ENCODE measurements around the gene SLC5A11. TPM values are rescaled to one million over a fixed set of nuclear protein-coding genes. Genes with fewer than 3 reads are reported as not detected.
A peak's percentile ranks its signal among the peaks of the same experiment; 100 is the strongest.

Gene SLC5A11
- total and polyA plus RNA-seq, 3 donors from 2014 or later, result 0.39 to 1.3 (median 0.78) TPM

DNA sequence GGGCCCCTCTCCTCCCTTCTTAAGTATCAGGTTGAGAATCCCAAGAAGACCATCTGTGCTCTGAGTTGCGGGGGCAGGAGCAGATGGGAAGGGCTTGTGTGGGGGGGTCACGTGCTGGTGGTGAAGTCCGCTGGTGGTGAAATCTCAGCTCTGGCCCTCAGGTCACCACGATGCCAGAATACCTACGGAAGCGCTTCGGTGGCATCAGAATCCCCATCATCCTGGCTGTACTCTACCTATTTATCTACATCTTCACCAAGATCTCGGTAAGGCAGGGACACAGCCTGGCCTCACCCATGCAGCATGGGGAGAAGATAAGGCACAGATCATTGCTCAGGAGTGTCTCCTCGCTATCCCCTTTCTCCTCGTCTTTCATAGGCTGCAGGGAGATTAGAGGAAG is 29.7 kb downstream of the SLC5A11 start:
- H3K27me3 ChIP-seq, result no peaks in the 10 kb centered on the region
- H3K4me3 ChIP-seq, result no peak overlapping the region
- H3K9me3 ChIP-seq, result no peaks in the 10 kb centered on the region
- H3K4me1 ChIP-seq, result no peaks in the 10 kb centered on the region
- intact Hi-C loops (cut with DNase I; ENCODE audit: low total_unique reads), result no loop called here
- DNase-seq, result no peak
- TF ChIP-seq, protein P1, sequence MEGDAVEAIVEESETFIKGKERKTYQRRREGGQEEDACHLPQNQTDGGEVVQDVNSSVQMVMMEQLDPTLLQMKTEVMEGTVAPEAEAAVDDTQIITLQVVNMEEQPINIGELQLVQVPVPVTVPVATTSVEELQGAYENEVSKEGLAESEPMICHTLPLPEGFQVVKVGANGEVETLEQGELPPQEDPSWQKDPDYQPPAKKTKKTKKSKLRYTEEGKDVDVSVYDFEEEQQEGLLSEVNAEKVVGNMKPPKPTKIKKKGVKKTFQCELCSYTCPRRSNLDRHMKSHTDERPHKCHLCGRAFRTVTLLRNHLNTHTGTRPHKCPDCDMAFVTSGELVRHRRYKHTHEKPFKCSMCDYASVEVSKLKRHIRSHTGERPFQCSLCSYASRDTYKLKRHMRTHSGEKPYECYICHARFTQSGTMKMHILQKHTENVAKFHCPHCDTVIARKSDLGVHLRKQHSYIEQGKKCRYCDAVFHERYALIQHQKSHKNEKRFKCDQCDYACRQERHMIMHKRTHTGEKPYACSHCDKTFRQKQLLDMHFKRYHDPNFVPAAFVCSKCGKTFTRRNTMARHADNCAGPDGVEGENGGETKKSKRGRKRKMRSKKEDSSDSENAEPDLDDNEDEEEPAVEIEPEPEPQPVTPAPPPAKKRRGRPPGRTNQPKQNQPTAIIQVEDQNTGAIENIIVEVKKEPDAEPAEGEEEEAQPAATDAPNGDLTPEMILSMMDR (IDR thresholded peaks at IDR 0.05), result no peak
- TF ChIP-seq POLR2A (IDR thresholded peaks at IDR 0.05), result no peak
- 82 to 84% methylated on average over 10 of the region's 10 CpGs for WGBS, 2 donors
- H3K27ac ChIP-seq, result no peak overlapping the region
- H3K36me3 ChIP-seq (ENCODE audit: low read depth, missing control alignments), result no peaks in the 10 kb centered on the region

DNA sequence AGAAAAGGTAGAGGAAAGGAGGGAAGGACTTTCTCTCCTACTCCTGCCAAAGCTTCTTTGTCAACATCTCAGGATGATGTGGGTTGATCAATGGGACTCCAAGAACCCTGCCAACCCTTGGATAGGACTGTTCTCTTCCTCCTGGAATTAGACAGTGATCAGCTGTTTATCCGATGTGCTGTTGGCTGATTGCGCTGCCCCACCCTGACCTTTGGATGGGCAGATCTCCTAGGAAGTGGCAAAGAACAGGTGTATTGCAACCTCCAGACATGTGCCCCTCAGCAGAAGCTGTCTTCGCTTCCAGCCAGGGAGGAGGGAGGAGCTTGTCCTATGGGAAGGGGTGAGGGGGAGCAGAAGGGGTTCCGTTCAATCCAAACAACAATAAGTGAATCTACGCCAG is 30.5 kb downstream of the SLC5A11 start:
- 85 to 88% methylated on average over 4 to 5 of the region's 5 CpGs for WGBS, 2 donors
- Histone ChIP-seq H3K9me3 (no peaks in the 10 kb centered on the region), H3K27ac (no peak overlapping the region), H3K4me1 (no peaks in the 10 kb centered on the region), H3K36me3 (ENCODE audit: low read depth, missing control alignments) (no peaks in the 10 kb centered on the region), H3K4me3 (no peak overlapping the region), H3K27me3 (no peaks in the 10 kb centered on the region)
- DNase-seq, result no peak
- TF ChIP-seq POLR2A (IDR thresholded peaks at IDR 0.05), result no peak
- TF ChIP-seq, protein P1 (IDR thresholded peaks at IDR 0.05), result no peak
- intact Hi-C loops (cut with DNase I; ENCODE audit: low total_unique reads), result no loop called here

DNA sequence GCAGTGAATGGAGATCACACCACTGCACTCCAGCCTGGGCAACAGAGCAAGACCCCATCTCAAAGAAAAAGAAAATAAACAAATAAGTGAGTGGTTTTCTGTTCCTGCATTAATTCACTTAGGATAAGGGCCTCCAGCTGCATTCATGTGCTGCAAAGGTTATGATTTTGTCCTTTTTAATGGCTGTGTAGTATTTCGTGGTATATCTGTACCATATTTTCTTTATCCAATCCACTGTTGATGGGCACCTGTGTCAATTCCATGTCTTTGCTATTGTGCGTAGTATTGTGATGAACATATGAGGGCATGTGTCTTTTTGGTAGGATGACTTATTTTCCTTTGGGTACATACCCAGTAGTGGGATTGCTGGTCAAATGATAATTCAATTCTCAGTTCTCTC is 33.9 kb downstream of the SLC5A11 start:
- Histone ChIP-seq H3K27me3 (no peaks in the 10 kb centered on the region), H3K27ac (no peak overlapping the region), H3K9me3 (no peaks in the 10 kb centered on the region), H3K4me3 (no peak overlapping the region), H3K36me3 (ENCODE audit: low read depth, missing control alignments) (no peaks in the 10 kb centered on the region), H3K4me1 (no peaks in the 10 kb centered on the region)
- no peak for TF ChIP-seq POLR2A (IDR thresholded peaks at IDR 0.05)
- TF ChIP-seq, protein P1 (IDR thresholded peaks at IDR 0.05), result no peak
- intact Hi-C loops (cut with DNase I; ENCODE audit: low total_unique reads), result no loop called here
- WGBS, 2 donors, result 90 to 93% methylated on average over 2 of the region's 2 CpGs
- DNase-seq, result no peak

DNA sequence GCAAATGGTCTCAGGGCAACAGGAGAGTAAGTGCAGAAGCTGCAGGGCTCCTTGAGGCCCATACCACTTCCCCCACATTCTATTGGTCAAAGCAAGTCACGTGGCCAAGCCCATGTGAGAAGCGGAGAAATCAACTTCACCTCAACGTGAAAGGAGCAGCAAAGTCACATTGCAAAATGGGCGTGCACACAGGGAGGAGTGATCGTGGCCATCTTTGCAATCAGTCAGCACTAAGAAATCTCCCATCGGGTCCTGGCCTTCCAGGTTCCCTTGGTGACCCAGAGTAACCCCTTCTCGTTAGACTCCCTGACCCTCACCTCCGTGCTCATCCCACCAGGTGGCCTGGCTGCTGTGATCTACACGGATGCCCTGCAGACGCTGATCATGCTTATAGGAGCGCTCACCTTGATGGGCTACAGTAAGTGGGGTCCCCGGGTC is 38.0 kb downstream of the SLC5A11 start:
- WGBS, 2 donors, result 44 to 49% methylated on average over 4 to 11 of the region's 12 CpGs
- Histone ChIP-seq H3K27me3 (no peaks in the 10 kb centered on the region), H3K4me3 (no peak overlapping the region), H3K9me3 (no peaks in the 10 kb centered on the region), H3K4me1 (no peaks in the 10 kb centered on the region), H3K36me3 (ENCODE audit: low read depth, missing control alignments) (no peaks in the 10 kb centered on the region), H3K27ac (no peak overlapping the region)
- peak; percentile 35 for DNase-seq
- intact Hi-C loops (cut with DNase I; ENCODE audit: low total_unique reads), result no loop called here
- TF ChIP-seq, protein P1 (IDR thresholded peaks at IDR 0.05), result no peak
- TF ChIP-seq POLR2A (IDR thresholded peaks at IDR 0.05), result no peak

DNA sequence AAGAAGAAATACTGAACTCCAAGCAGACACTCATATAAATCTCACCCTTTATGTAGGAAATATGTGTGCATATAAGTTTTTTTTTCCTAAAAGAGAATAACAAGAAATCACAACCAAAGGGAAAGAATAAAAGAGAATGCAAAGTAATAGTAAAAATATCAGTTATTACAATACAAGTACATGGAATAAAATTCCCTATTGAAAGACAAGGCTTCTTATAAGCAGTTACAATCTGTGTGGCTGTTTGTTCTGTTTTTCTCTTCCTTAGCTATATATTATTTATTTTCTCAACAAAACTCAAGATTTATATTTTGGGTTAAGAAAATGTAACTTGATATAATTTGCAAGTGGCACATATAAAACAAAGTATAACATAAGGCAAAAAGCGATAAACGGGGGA is 41.7 kb downstream of the SLC5A11 start:
- H3K36me3 ChIP-seq (ENCODE audit: low read depth, missing control alignments), result no peaks in the 10 kb centered on the region
- no peak overlapping the region for H3K4me3 ChIP-seq
- TF ChIP-seq POLR2A (IDR thresholded peaks at IDR 0.05), result no peak
- TF ChIP-seq, protein P1 (IDR thresholded peaks at IDR 0.05), result no peak
- intact Hi-C loops (cut with DNase I; ENCODE audit: low total_unique reads), result no loop called here
- H3K9me3 ChIP-seq, result no peaks in the 10 kb centered on the region
- H3K4me1 ChIP-seq, result no peaks in the 10 kb centered on the region
- no peak for DNase-seq
- no peaks in the 10 kb centered on the region for H3K27me3 ChIP-seq
- H3K27ac ChIP-seq, result no peak overlapping the region
- WGBS, 2 donors, result 94 to 96% methylated on average over 2 of the region's 2 CpGs

Data from testis (tissue), 3 donors.